ENCODE data around the gene MBNL2.
A peak's percentile ranks its signal among the peaks of the same experiment; 100 is the strongest.

Gene MBNL2

GRCh38 chr13:97212004-97212403, 10.1 kb upstream of the MBNL2 start:
- DNase-seq = no peak

- DNase-seq = peak; percentile 77
Observed at GRCh38 chr13:97212601-97213040, 9.5 kb upstream of the MBNL2 start.

GRCh38 chr13:97214921-97215320, 7.2 kb upstream of the MBNL2 start:
- DNase-seq = no peak

GRCh38 chr13:97215325-97215724, 6.8 kb upstream of the MBNL2 start:
- no peak for DNase-seq

- DNase-seq = no peak
Observed at GRCh38 chr13:97219226-97219625, 2.9 kb upstream of the MBNL2 start.

GRCh38 chr13:97220151-97220900, 1.8 kb upstream of the MBNL2 start:
- no peak for DNase-seq

- DNase-seq = no peak
Observed at GRCh38 chr13:97221046-97221445, 1.1 kb upstream of the MBNL2 start.

GRCh38 chr13:97221466-97221865, 667 bp upstream of the MBNL2 start:
- peak; percentile 49 for DNase-seq

- DNase-seq = peak; percentile 38
Observed at GRCh38 chr13:97223037-97223710, 1.0 kb downstream of the MBNL2 start.

GRCh38 chr13:97223711-97224541, 1.8 kb downstream of the MBNL2 start:
- DNase-seq = peak; percentile 87

- peak; percentile 34 for DNase-seq
Observed at GRCh38 chr13:97224544-97225300, 2.6 kb downstream of the MBNL2 start.

- DNase-seq = peak; percentile 18
Observed at GRCh38 chr13:97225533-97225932, 3.4 kb downstream of the MBNL2 start.

GRCh38 chr13:97226013-97226412, 3.9 kb downstream of the MBNL2 start:
- DNase-seq = no peak

- peak; percentile 82 for DNase-seq
Observed at GRCh38 chr13:97226788-97227627, 4.9 kb downstream of the MBNL2 start.

GRCh38 chr13:97228850-97229521, 6.9 kb downstream of the MBNL2 start:
- DNase-seq = no peak

- no peak for DNase-seq
Observed at GRCh38 chr13:97229699-97230098, 7.6 kb downstream of the MBNL2 start.

GRCh38 chr13:97231118-97231828, 9.1 kb downstream of the MBNL2 start:
- DNase-seq = no peak

- no peak for DNase-seq
Observed at GRCh38 chr13:97231829-97232196, 9.7 kb downstream of the MBNL2 start.

- DNase-seq = no peak
Observed at GRCh38 chr13:97233499-97233898, 11.4 kb downstream of the MBNL2 start.

GRCh38 chr13:97234236-97234635, 12.1 kb downstream of the MBNL2 start:
- no peak for DNase-seq

GRCh38 chr13:97234742-97235141, 12.6 kb downstream of the MBNL2 start:
- DNase-seq = no peak

Data from OCI-M1 (cell line).